HepG2 (cell line): ENCODE results near the gene ADAMTS4. TPM values are rescaled to one million over a fixed set of nuclear protein-coding genes. Genes with fewer than 3 reads are reported as not detected.

Experiments used
- CHCHD3 ChIP-seq: sonication (generic); formaldehyde crosslinking; IDR thresholded peaks from 2 replicates; pipeline ENCODE4 v1.8.0; 2022; ENCODE audit warnings: mild to moderate bottlenecking, missing genetic modification reagents, moderate library complexity
- CHD4 ChIP-seq: fragments of 200-600 bp; sonication (generic); IDR thresholded peaks from 2 replicates; pipeline ENCODE4 v1.7.0; 2017; ENCODE audit warnings: mild to moderate bottlenecking, low read length, borderline replicate concordance
- FOSL2 ChIP-seq: sonication (generic); formaldehyde crosslinking; IDR thresholded peaks from 2 replicates; pipeline ENCODE4 v1.4.0; 2020; ENCODE audit warnings: missing genetic modification reagents
- FOXK2 ChIP-seq: fragments of 450-650 bp; IDR thresholded peaks from 2 replicates; pipeline ENCODE4 v1.6.1; 2016
- HDAC6 ChIP-seq: fragments of 200-600 bp; sonication (generic); IDR thresholded peaks from 2 replicates; pipeline ENCODE4 v1.7.0; 2017; ENCODE audit warnings: mild to moderate bottlenecking, antibody characterized with exemption, low read length, low read depth
- HHEX ChIP-seq: IDR thresholded peaks from 2 replicates; pipeline ENCODE4 v1.6.1; 2016; ENCODE audit warnings: control low read depth
- HNRNPH1 ChIP-seq: fragments of 200-400 bp; formaldehyde crosslinking; optimal IDR thresholded peaks from 2 replicates; pipeline ENCODE3; 2017; ENCODE audit warnings: mild to moderate bottlenecking, low read depth, low read length
- HNRNPUL1 ChIP-seq: fragments of 200-400 bp; formaldehyde crosslinking; IDR thresholded peaks from 2 replicates; pipeline ENCODE4 v1.6.1; 2017; ENCODE audit warnings: low read depth, mild to moderate bottlenecking, low read length, moderate library complexity
- MED13 ChIP-seq: sonication (generic); formaldehyde crosslinking; IDR thresholded peaks from 2 replicates; pipeline ENCODE4 v1.5.0; 2020; ENCODE audit warnings: missing genetic modification reagents
- MEF2D ChIP-seq: sonication (generic); formaldehyde crosslinking; IDR thresholded peaks from 2 replicates; pipeline ENCODE4 v1.5.1; 2020; ENCODE audit warnings: mild to moderate bottlenecking, missing genetic modification reagents
- MIER3 ChIP-seq: IDR thresholded peaks from 2 replicates; pipeline ENCODE4 v1.6.1; 2016; ENCODE audit warnings: missing compliant biosample characterization, borderline replicate concordance
- NFKB2 ChIP-seq: sonication (generic); formaldehyde crosslinking; IDR thresholded peaks from 2 replicates; pipeline ENCODE4 v1.4.0; 2020; ENCODE audit warnings: missing genetic modification reagents, borderline replicate concordance
- SALL1 ChIP-seq: sonication (generic); formaldehyde crosslinking; IDR thresholded peaks from 2 replicates; pipeline ENCODE4 v1.8.0; 2022; ENCODE audit warnings: mild to moderate bottlenecking, missing genetic modification reagents
- SIN3A ChIP-seq: IDR thresholded peaks from 2 replicates; pipeline ENCODE4 v1.6.1; 2011; ENCODE audit warnings: low read depth, mild to moderate bottlenecking, control low read depth, low read length, borderline replicate concordance
- ZFP41 ChIP-seq: sonication (generic); formaldehyde crosslinking; IDR thresholded peaks from 2 replicates; pipeline ENCODE4 v1.4.0; 2020; ENCODE audit warnings: mild to moderate bottlenecking, missing genetic modification reagents, borderline replicate concordance
- ZNF350 ChIP-seq: sonication (generic); formaldehyde crosslinking; IDR thresholded peaks from 2 replicates; pipeline ENCODE4 v1.4.0; 2020; ENCODE audit warnings: mild to moderate bottlenecking, low read depth, missing genetic modification reagents, borderline replicate concordance
- ZNF441 ChIP-seq: sonication (generic); formaldehyde crosslinking; IDR thresholded peaks from 2 replicates; pipeline ENCODE4 v1.7.0; 2021; ENCODE audit warnings: missing genetic modification reagents, borderline replicate concordance
- ZNF569 ChIP-seq: sonication (generic); formaldehyde crosslinking; IDR thresholded peaks from 2 replicates; pipeline ENCODE4 v1.5.0; 2020; ENCODE audit warnings: mild to moderate bottlenecking, missing genetic modification reagents, moderate library complexity, borderline replicate concordance
- ZNF598 ChIP-seq: sonication (generic); formaldehyde crosslinking; IDR thresholded peaks from 2 replicates; pipeline ENCODE4 v1.5.1; 2020; ENCODE audit warnings: mild to moderate bottlenecking, missing genetic modification reagents, borderline replicate concordance
- ZNF605 ChIP-seq: sonication (generic); formaldehyde crosslinking; IDR thresholded peaks from 2 replicates; pipeline ENCODE4 v1.8.0; 2022; ENCODE audit warnings: mild to moderate bottlenecking, missing genetic modification reagents
- ZSCAN20 ChIP-seq: sonication (generic); formaldehyde crosslinking; IDR thresholded peaks from 2 replicates; pipeline ENCODE4 v1.4.0; 2020; ENCODE audit warnings: missing genetic modification reagents, mild to moderate bottlenecking, borderline replicate concordance
- polyA plus RNA-seq, 8 experiments: library from polyadenylated mRNA; depleted of rRNA in 3 of 8; stranded (reverse) in 7 of 8; unstranded in 1 of 8; fragments of >200 nt; fragmentation: Illumina TruSeq in 4 of 8; extraction: Trizol in 4 of 8; gene quantifications; 2 replicates each; pipeline versions ENCODE4 v1.2.1 to v1.2.3, GENCODE V29; 2011 to 2016; ENCODE audit warnings: low read depth in 4 of 8, missing spikeins in 1 of 8, mixed read lengths in 1 of 8; ENCODE audit not compliant: insufficient read depth in 1 of 8
- total RNA-seq, 5 experiments: library from RNA; depleted of rRNA; stranded (reverse); fragments of >200 nt; fragmentation: Illumina TruSeq; extraction: Trizol; gene quantifications; 2 replicates each; pipeline ENCODE4 v1.2.3, GENCODE V29; 2016; ENCODE audit warnings: low read depth in 1 of 5
- TF ChIP-seq, protein P1 (sequence below): sonication (generic); formaldehyde crosslinking; IDR thresholded peaks from 2 replicates; pipeline ENCODE4 v1.5.0; 2020; ENCODE audit warnings: mild to moderate bottlenecking, missing genetic modification reagents, borderline replicate concordance
- TF ChIP-seq, protein P2 (sequence below): sonication (generic); formaldehyde crosslinking; IDR thresholded peaks from 2 replicates; pipeline ENCODE4 v1.4.0; 2020; ENCODE audit warnings: missing genetic modification reagents
- TF ChIP-seq, protein P3 (sequence below): IDR thresholded peaks from 2 replicates; pipeline ENCODE4 v1.6.1; 2016; ENCODE audit warnings: missing genetic modification reagents, missing compliant biosample characterization
- TF ChIP-seq, protein P4 (sequence below): IDR thresholded peaks from 2 replicates; pipeline ENCODE4 v1.6.1; 2012; ENCODE audit warnings: low read depth, low read length, improper control_type of control experiment

Gene ADAMTS4
- total and polyA plus RNA-seq, 2 of the 13 experiments (the other 11 are each of a cell fraction or from before 2014, with no cell fraction given) = 0.51 to 1.7 TPM

DNA sequence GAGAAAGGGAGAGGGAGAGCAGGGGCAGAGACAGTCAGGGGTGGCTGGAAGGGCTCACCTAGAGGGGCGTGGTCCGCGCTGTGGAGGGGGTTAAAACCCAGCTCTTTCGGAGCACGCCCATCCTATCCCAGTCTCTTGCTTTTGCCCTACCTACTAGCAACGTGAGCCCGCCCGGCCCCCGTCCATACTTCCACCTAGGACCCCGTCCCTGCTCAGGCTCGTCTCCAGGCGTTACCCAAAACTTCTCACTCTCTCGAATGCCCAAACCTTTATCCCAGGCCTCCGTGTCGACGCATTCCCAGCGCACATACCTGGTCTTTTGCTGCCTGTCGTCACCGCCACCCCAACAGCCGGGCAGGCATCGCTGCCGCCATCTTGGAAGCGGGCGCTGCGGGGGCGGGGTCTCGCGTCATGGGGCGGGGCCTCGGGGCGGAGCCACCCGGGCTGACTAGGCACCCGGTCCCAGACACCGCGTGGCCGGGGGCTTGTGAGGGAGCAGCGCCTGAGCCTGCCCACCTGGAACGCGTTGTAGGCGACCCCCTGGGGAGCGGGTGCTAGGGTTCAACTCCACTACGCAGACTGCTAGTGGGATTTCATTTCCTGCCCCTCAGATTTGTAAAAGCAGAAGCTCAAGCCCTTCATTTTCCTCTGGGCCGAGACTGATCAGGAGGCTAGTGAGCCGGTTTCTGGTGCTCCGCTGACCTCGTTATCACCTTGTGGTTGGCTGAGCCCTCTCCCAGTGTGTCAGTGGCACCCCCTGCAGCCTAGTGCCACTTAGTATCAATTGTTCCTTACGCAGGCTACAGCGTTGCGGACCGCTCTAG lies 21.5 kb downstream of the ADAMTS4 start, which contains the start of gene B4GALT3 (continued):
- TF ChIP-seq ZSCAN20 (0 out of 2 replicates have a peak, but pooled peaks have one; percentile 41), NFKB2 (peak; percentile 88; the same call in 1 of the 2 replicates), SIN3A (peak; percentile 93), MEF2D (CRISPR knock-in tag) (0 out of 2 replicates have a peak, but pooled peaks have one; percentile 50), ZNF350 (CRISPR knock-in tag) (peak; percentile 79; the same call in 1 of the 2 replicates), HNRNPUL1 (no peak), HDAC6 (no peak), HHEX (CRISPR knock-in tag) (no peak), ZNF441 (CRISPR knock-in tag) (no peak), FOXK2 (no peak), CHD4 (no peak), FOSL2 (CRISPR knock-in tag) (peak; percentile 72), ZNF598 (CRISPR knock-in tag) (peak; percentile 65; the same call in 1 of the 2 replicates), ZNF605 (CRISPR knock-in tag) (peak; percentile 89), SALL1 (peak; percentile 75), ZFP41 (CRISPR knock-in tag) (no peak), MIER3 (0 out of 2 replicates have a peak, but pooled peaks have one; percentile 54), CHCHD3 (CRISPR knock-in tag) (0 out of 2 replicates have a peak, but pooled peaks have one; percentile 72), HNRNPH1 (no peak), ZNF569 (CRISPR knock-in tag) (no peak), MED13 (CRISPR knock-in tag) (0 out of 2 replicates have a peak, but pooled peaks have one; percentile 16)
- TF ChIP-seq, protein P1, sequence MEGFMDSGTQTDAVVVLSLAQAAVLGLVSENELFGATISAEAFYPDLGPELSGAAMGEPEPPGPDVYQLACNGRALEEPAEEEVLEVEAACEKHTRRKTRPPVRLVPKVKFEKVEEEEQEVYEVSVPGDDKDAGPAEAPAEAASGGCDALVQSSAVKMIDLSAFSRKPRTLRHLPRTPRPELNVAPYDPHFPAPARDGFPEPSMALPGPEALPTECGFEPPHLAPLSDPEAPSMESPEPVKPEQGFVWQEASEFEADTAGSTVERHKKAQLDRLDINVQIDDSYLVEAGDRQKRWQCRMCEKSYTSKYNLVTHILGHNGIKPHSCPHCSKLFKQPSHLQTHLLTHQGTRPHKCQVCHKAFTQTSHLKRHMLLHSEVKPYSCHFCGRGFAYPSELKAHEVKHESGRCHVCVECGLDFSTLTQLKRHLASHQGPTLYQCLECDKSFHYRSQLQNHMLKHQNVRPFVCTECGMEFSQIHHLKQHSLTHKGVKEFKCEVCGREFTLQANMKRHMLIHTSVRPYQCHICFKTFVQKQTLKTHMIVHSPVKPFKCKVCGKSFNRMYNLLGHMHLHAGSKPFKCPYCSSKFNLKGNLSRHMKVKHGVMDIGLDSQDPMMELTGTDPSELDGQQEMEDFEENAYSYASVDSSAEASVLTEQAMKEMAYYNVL (CRISPR knock-in tag) = peak; percentile 91
- TF ChIP-seq, protein P2, sequence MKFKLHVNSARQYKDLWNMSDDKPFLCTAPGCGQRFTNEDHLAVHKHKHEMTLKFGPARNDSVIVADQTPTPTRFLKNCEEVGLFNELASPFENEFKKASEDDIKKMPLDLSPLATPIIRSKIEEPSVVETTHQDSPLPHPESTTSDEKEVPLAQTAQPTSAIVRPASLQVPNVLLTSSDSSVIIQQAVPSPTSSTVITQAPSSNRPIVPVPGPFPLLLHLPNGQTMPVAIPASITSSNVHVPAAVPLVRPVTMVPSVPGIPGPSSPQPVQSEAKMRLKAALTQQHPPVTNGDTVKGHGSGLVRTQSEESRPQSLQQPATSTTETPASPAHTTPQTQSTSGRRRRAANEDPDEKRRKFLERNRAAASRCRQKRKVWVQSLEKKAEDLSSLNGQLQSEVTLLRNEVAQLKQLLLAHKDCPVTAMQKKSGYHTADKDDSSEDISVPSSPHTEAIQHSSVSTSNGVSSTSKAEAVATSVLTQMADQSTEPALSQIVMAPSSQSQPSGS (CRISPR knock-in tag) = 0 out of 2 replicates have a peak, but pooled peaks have one; percentile 48
- TF ChIP-seq, protein P3, sequence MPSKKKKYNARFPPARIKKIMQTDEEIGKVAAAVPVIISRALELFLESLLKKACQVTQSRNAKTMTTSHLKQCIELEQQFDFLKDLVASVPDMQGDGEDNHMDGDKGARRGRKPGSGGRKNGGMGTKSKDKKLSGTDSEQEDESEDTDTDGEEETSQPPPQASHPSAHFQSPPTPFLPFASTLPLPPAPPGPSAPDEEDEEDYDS (CRISPR knock-in tag) = peak; percentile 70
- TF ChIP-seq, protein P4, sequence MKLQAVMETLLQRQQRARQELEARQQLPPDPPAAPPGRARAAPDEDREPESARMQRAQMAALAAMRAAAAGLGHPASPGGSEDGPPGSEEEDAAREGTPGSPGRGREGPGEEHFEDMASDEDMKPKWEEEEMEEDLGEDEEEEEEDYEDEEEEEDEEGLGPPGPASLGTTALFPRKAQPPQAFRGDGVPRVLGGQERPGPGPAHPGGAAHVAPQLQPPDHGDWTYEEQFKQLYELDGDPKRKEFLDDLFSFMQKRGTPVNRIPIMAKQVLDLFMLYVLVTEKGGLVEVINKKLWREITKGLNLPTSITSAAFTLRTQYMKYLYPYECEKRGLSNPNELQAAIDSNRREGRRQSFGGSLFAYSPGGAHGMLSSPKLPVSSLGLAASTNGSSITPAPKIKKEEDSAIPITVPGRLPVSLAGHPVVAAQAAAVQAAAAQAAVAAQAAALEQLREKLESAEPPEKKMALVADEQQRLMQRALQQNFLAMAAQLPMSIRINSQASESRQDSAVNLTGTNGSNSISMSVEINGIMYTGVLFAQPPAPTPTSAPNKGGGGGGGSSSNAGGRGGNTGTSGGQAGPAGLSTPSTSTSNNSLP = 0 out of 2 replicates have a peak, but pooled peaks have one; percentile 13
